CD14-positive monocyte (primary cell): ENCODE results near the gene MAMLD1. TPM values are rescaled to one million over a fixed set of nuclear protein-coding genes. Genes with fewer than 3 reads are reported as not detected.

ENCODE experiments used
- DNase-seq, 3 donors: peaks; one replicate each; pipeline ENCODE4 v3.0.0-alpha.2; 2011 to 2022
- H2AFZ ChIP-seq: 2 replicates; pipeline ENCODE4 v1.6.0; 2012; ENCODE audit warnings: mild to moderate bottlenecking, low read depth, low read length, inconsistent platforms; ENCODE audit not compliant: insufficient read depth, poor library complexity, severe bottlenecking
- H3K27ac ChIP-seq, 2 donors: 1 replicate in 1 of 2; 2 replicates in 1 of 2; pipeline ENCODE4 v1.5.1; 2012 to 2013; ENCODE audit warnings: low read length in 2 of 2, control low read depth in 1 of 2, inconsistent platforms in 1 of 2, low read depth in 1 of 2, mild to moderate bottlenecking in 1 of 2
- H3K27me3 ChIP-seq, 2 donors: one replicate each; pipeline versions ENCODE4 v1.6.0 to v1.6.1; 2011 to 2013; ENCODE audit warnings: low read length in 2 of 2; ENCODE audit not compliant: control insufficient read depth in 2 of 2, insufficient read depth in 2 of 2
- H3K36me3 ChIP-seq, 2 donors: replicated peaks in 1 of 2; 1 replicate in 1 of 2; 2 replicates in 1 of 2; pipeline versions ENCODE4 v1.5.1 to v1.6.1; 2012 to 2013; ENCODE audit warnings: low read length in 2 of 2, control low read depth in 1 of 2, inconsistent platforms in 1 of 2, mild to moderate bottlenecking in 1 of 2; ENCODE audit not compliant: insufficient read depth in 2 of 2, control insufficient read depth in 1 of 2
- H3K4me1 ChIP-seq, 2 donors: 1 replicate in 1 of 2; 2 replicates in 1 of 2; pipeline versions ENCODE4 v1.5.1 to v1.6.1; 2012 to 2013; ENCODE audit warnings: low read length in 2 of 2, control low read depth in 1 of 2, inconsistent platforms in 1 of 2, mild to moderate bottlenecking in 1 of 2, moderate library complexity in 1 of 2; ENCODE audit not compliant: insufficient read depth in 2 of 2, control insufficient read depth in 1 of 2
- H3K4me2 ChIP-seq: replicated peaks from 2 replicates; pipeline ENCODE3; 2012; ENCODE audit warnings: low read length, moderate library complexity, mild to moderate bottlenecking; ENCODE audit not compliant: poor library complexity, severe bottlenecking; ENCODE audit errors: extremely low read depth
- H3K4me3 ChIP-seq, 3 experiments: fragments of 200-600 bp in 1 of 3; sonication (generic) in 1 of 3; replicated peaks in 1 of 3; 1 replicate in 2 of 3; 2 replicates in 1 of 3; pipeline ENCODE4 v1.5.1; 2011 to 2013; ENCODE audit warnings: low read length in 3 of 3, mild to moderate bottlenecking in 3 of 3, control low read depth in 2 of 3, low read depth in 2 of 3, inconsistent platforms in 1 of 3, moderate library complexity in 1 of 3
- H3K79me2 ChIP-seq: 2 replicates; pipeline ENCODE4 v1.6.0; 2012; ENCODE audit warnings: mild to moderate bottlenecking, control low read depth, inconsistent platforms, low read length, moderate library complexity; ENCODE audit not compliant: insufficient read depth
- H3K9ac ChIP-seq: 2 replicates; pipeline ENCODE4 v1.6.0; 2017; ENCODE audit warnings: low read length, mild to moderate bottlenecking; ENCODE audit not compliant: insufficient read depth, poor library complexity, severe bottlenecking
- H3K9me3 ChIP-seq, 2 donors: replicated peaks in 1 of 2; 1 replicate in 1 of 2; 2 replicates in 1 of 2; pipeline versions ENCODE4 v1.5.1 to v1.6.1; 2012 to 2013; ENCODE audit warnings: low read length in 2 of 2, control low read depth in 1 of 2; ENCODE audit not compliant: control insufficient read depth in 1 of 2, insufficient read depth in 1 of 2
- H4K20me1 ChIP-seq: 2 replicates; pipeline ENCODE4 v1.6.0; 2012; ENCODE audit warnings: mild to moderate bottlenecking, low read length, control low read depth, moderate library complexity; ENCODE audit not compliant: insufficient read depth
- H3K27ac Mint-ChIP-seq, 7 donors: one replicate each; pipeline ENCODE4 v1.8.0; 2020; ENCODE audit warnings: mild to moderate bottlenecking in 7 of 7, mixed read lengths in 7 of 7, moderate library complexity in 6 of 7, inconsistent platforms in 2 of 7
- H3K27me3 Mint-ChIP-seq, 3 donors: one replicate each; pipeline ENCODE4 v1.8.0; 2021 to 2022; ENCODE audit warnings: low read depth in 3 of 3, mild to moderate bottlenecking in 3 of 3, mixed read lengths in 3 of 3, moderate library complexity in 3 of 3, inconsistent platforms in 1 of 3
- H3K36me3 Mint-ChIP-seq, 2 donors: one replicate each; pipeline ENCODE4 v1.8.0; 2020; ENCODE audit warnings: mixed read lengths in 2 of 2, inconsistent platforms in 1 of 2, mild to moderate bottlenecking in 1 of 2
- H3K4me1 Mint-ChIP-seq: one replicate; pipeline ENCODE4 v1.8.0; 2020; ENCODE audit warnings: mild to moderate bottlenecking, mixed read lengths
- H3K4me3 Mint-ChIP-seq, 2 donors: one replicate each; pipeline ENCODE4 v1.8.0; 2020; ENCODE audit warnings: mild to moderate bottlenecking in 2 of 2, mixed read lengths in 2 of 2, moderate library complexity in 1 of 2
- H3K9me3 Mint-ChIP-seq, 7 donors: one replicate each; pipeline ENCODE4 v1.8.0; 2020 to 2022; ENCODE audit warnings: mixed read lengths in 7 of 7, mild to moderate bottlenecking in 6 of 7, moderate library complexity in 6 of 7, inconsistent platforms in 2 of 7
- CTCF ChIP-seq: fragments of 200-600 bp; IDR thresholded peaks from one replicate; pipeline ENCODE4 v1.8.0; 2022; ENCODE audit warnings: antibody characterized with exemption, mild to moderate bottlenecking
- WGBS: methylation state at CpG from one replicate; pipeline ENCODE4 v1.1.5; 2013; ENCODE audit warnings: missing lambda C conversion rate; ENCODE audit not compliant: insufficient coverage; 5-methylcytosine and 5-hydroxymethylcytosine counted together
- intact Hi-C, 2 donors: fragments of 100-400 bp; cut with micrococcal nuclease; formaldehyde crosslinking; loops; one replicate each; pipeline versions ENCODE4 v1.15.0 to v1.15.1; 2023
- polyA plus RNA-seq, 3 donors: library from polyadenylated mRNA; depleted of rRNA in 1 of 3; unstranded in 2 of 3; stranded (reverse) in 1 of 3; fragments of 300-500 nt in 2 of 3; fragments of >200 nt in 1 of 3; fragmentation: Illumina TruSeq in 2 of 3; gene quantifications; 1 replicate in 2 of 3; 2 replicates in 1 of 3; pipeline ENCODE4 v1.2.3, GENCODE V29; 2012 to 2021

The MAMLD1 gene
- polyA plus RNA-seq, 3 donors: not detected

- Histone ChIP-seq H3K36me3 (no peaks in the 10 kb centered on the region), H4K20me1 (no peaks in the 10 kb centered on the region), H3K27me3 (no peaks in the 10 kb centered on the region), H3K4me1 (peaks cover 7 to 10% of the 10 kb centered on the region in 2 donors), H3K79me2 (no peaks in the 10 kb centered on the region), H3K9ac (no peak overlapping the region), H3K9me3 (no peaks in the 10 kb centered on the region), H3K4me2 (no peak overlapping the region), H3K4me3 (no peak overlapping the region), H2AFZ (no peak overlapping the region), H3K27ac (no peak overlapping the region)
- no peaks in the 10 kb centered on the region for H3K36me3 Mint-ChIP-seq
- no peak overlapping the region for H3K27ac Mint-ChIP-seq
- peaks cover 0 to 4% (median 0%) of the 10 kb centered on the region in 3 donors for H3K27me3 Mint-ChIP-seq
- H3K9me3 Mint-ChIP-seq: peaks cover 0 to 4% (median 0%) of the 10 kb centered on the region in 7 donors
- no peak for TF ChIP-seq CTCF
- DNase-seq: no peak
- no peak overlapping the region for H3K4me3 Mint-ChIP-seq
- intact Hi-C loops: no loop called here
- peaks cover 8% of the 10 kb centered on the region for H3K4me1 Mint-ChIP-seq
- WGBS: 96% methylated on average over 3 of the region's 10 CpGs
These were observed 162.2 kb downstream of the MAMLD1 start for GRCh38 chrX:150525061-150525919.

GRCh38 chrX:150526692-150527091 lies 163.6 kb downstream of the MAMLD1 start:
- H3K4me3 ChIP-seq: no peak overlapping the region
- peaks cover 8% of the 10 kb centered on the region for H3K4me1 Mint-ChIP-seq
- H3K27ac ChIP-seq: no peak overlapping the region
- no peak overlapping the region for H3K4me2 ChIP-seq
- H3K79me2 ChIP-seq: no peaks in the 10 kb centered on the region
- no peak for TF ChIP-seq CTCF
- peaks cover 7 to 10% of the 10 kb centered on the region in 2 donors for H3K4me1 ChIP-seq
- WGBS: 94% methylated on average over 5 of the region's 7 CpGs
- intact Hi-C loops: no loop called here
- no peak for DNase-seq
- H4K20me1 ChIP-seq: no peaks in the 10 kb centered on the region
- H3K9me3 Mint-ChIP-seq: peaks cover 0 to 4% (median 0%) of the 10 kb centered on the region in 7 donors
- peak overlapping the region in 3 of 7 donors; percentile 54 to 67 (median 58) for H3K27ac Mint-ChIP-seq
- H3K27me3 ChIP-seq: no peaks in the 10 kb centered on the region
- H3K36me3 Mint-ChIP-seq: no peaks in the 10 kb centered on the region
- H2AFZ ChIP-seq: no peak overlapping the region
- H3K9ac ChIP-seq: no peak overlapping the region
- no peaks in the 10 kb centered on the region for H3K36me3 ChIP-seq
- H3K27me3 Mint-ChIP-seq: peaks cover 0 to 4% (median 0%) of the 10 kb centered on the region in 3 donors
- H3K4me3 Mint-ChIP-seq: no peak overlapping the region
- no peaks in the 10 kb centered on the region for H3K9me3 ChIP-seq
